ENCODE results near the gene CAMK1D. TPM values are rescaled to one million over a fixed set of nuclear protein-coding genes. Genes with fewer than 3 reads are reported as not detected.

Gene CAMK1D
- total and polyA plus RNA-seq, 2 of the 4 experiments (the other 2 are of a cell fraction): 5.0 to 5.3 TPM

DNA sequence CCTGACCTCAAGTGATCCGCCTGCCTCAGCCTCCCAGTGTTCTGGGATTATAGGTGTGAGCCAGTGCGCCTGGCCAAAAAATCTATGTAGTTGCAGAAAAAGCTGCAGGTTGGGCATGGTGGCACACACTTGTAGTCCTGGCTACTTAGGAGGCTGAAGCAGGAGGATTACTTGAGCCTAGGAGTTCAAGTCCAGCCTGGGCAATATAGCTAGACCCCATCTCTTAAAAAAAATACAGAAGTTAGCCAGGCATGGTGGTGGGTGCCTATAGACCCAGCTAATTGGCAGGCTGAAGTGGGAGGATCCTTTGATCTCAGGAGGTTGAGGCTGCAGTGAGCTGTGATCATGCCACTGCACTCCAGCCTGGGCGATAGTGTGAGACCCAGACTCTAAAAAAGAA is 24.8 kb upstream of the CAMK1D start:
- CTCF ChIA-PET: no interaction called here
- H3K9me3 ChIP-seq (ENCODE audit: control insufficient read depth, insufficient read depth, low read length): no peaks in the 10 kb centered on the region
- H3K18ac ChIP-seq (ENCODE audit: low read depth, low read length): no peak overlapping the region
- H2AK5ac ChIP-seq (ENCODE audit: low read depth, low read length): no peak overlapping the region
- DNase-seq (no peak), ATAC-seq (ENCODE audit: low read depth) (no peak)
- no peaks in the 10 kb centered on the region for H3K9me1 ChIP-seq (ENCODE audit: insufficient read depth, low read length)
- intact Hi-C loops (cut with micrococcal nuclease): no loop called here
- no peak overlapping the region for H3K4ac ChIP-seq (ENCODE audit: low read depth, low read length)
- H2BK20ac ChIP-seq (ENCODE audit: low read depth, low read length): no peak overlapping the region
- H3K36me3 ChIP-seq (ENCODE audit: control insufficient read depth, insufficient read depth, low read length): no peaks in the 10 kb centered on the region
- H3K23ac ChIP-seq (ENCODE audit: low read depth, low read length): no peak overlapping the region
- H3K9ac ChIP-seq (ENCODE audit: low read depth, low read length): no peak overlapping the region
- no peak overlapping the region for H4K8ac ChIP-seq (ENCODE audit: low read depth in 2 of 2, low read length in 2 of 2)
- H4K20me1 ChIP-seq (ENCODE audit: insufficient read depth, low read length): no peaks in the 10 kb centered on the region
- no peak overlapping the region for H2BK120ac ChIP-seq (ENCODE audit: low read depth, low read length)
- POLR2A ChIA-PET (ENCODE audit: unreplicated experiment): interaction anchor here (0.5 kb wide), 1 partner anchor 18 kb away, joined by 7 read pairs; no protein-coding TSS in a partner anchor
- H3K79me1 ChIP-seq (ENCODE audit: low read depth in 1 of 2, low read length in 2 of 2): no peaks in the 10 kb centered on the region
- no peak overlapping the region for H3K27ac ChIP-seq (ENCODE audit: insufficient read depth, low read length)
- no peak overlapping the region for H2AK9ac ChIP-seq (replicated peaks; ENCODE audit: low read depth, low read length, poor library complexity)
- H4K5ac ChIP-seq (ENCODE audit: low read depth, low read length): no peak overlapping the region
- dilution Hi-C loops (cut with HindIII; ENCODE audit: low sequenced_read_pairs, unreplicated experiment): no loop called here
- H3K4me3 ChIP-seq (ENCODE audit: insufficient read depth, low read depth, low read length): no peak overlapping the region
- H3K4me2 ChIP-seq (ENCODE audit: low read depth, low read length): no peak overlapping the region
- BruUV-seq (replicated peaks): no TSS peak
- no peak overlapping the region for H2AFZ ChIP-seq (replicated peaks; ENCODE audit: low read length, poor library complexity)
- no peak overlapping the region for H3K56ac ChIP-seq (ENCODE audit: extremely low read depth, insufficient read depth, low read length)
- H3K27me3 ChIP-seq (ENCODE audit: control insufficient read depth, insufficient read depth, low read length): no peaks in the 10 kb centered on the region; the same call in 1 of the 2 replicates
- no peak overlapping the region for H2BK5ac ChIP-seq (ENCODE audit: low read depth, low read length, poor library complexity, severe bottlenecking)
- no peaks in the 10 kb centered on the region for H3K4me1 ChIP-seq (ENCODE audit: control insufficient read depth, insufficient read depth, low read length)
- TF ChIP-seq, protein P1, sequence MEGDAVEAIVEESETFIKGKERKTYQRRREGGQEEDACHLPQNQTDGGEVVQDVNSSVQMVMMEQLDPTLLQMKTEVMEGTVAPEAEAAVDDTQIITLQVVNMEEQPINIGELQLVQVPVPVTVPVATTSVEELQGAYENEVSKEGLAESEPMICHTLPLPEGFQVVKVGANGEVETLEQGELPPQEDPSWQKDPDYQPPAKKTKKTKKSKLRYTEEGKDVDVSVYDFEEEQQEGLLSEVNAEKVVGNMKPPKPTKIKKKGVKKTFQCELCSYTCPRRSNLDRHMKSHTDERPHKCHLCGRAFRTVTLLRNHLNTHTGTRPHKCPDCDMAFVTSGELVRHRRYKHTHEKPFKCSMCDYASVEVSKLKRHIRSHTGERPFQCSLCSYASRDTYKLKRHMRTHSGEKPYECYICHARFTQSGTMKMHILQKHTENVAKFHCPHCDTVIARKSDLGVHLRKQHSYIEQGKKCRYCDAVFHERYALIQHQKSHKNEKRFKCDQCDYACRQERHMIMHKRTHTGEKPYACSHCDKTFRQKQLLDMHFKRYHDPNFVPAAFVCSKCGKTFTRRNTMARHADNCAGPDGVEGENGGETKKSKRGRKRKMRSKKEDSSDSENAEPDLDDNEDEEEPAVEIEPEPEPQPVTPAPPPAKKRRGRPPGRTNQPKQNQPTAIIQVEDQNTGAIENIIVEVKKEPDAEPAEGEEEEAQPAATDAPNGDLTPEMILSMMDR (conservative IDR thresholded peaks at IDR 0.05; ENCODE audit: low read depth, low read length): no peak
- no peak for TF ChIP-seq RAD21 (IDR thresholded peaks at IDR 0.05; ENCODE audit: low read length)
- no peak for TF ChIP-seq FOS (IDR thresholded peaks at IDR 0.05; ENCODE audit: low read depth, low read length)
- TF ChIP-seq NFE2L2 (IDR thresholded peaks at IDR 0.05; ENCODE audit: low read depth, low read length): no peak
- TF ChIP-seq RFX5 (IDR thresholded peaks at IDR 0.05; ENCODE audit: low read depth, low read length): no peak
- no peak for TF ChIP-seq SMC3 (IDR thresholded peaks at IDR 0.05; ENCODE audit: low read depth, low read length)
- TF ChIP-seq MAFK (IDR thresholded peaks at IDR 0.05; ENCODE audit: low read depth, low read length): no peak
- no peak for TF ChIP-seq MXI1 (IDR thresholded peaks at IDR 0.05; ENCODE audit: borderline replicate concordance, low read depth, low read length)
- no peak overlapping the region for H2BK15ac ChIP-seq (ENCODE audit: low read depth, low read length)
- WGBS, 2 experiments (ENCODE audit: extremely low coverage in 2 of 2, insufficient read length in 1 of 2): 92% methylated on average over 2 of the region's 3 CpGs; no CpG with 5 or more reads in 1 of the 2 experiments
- no peak overlapping the region for H4K91ac ChIP-seq (ENCODE audit: insufficient read depth, low read depth, low read length)
- no peak overlapping the region for H3K14ac ChIP-seq (replicated peaks; ENCODE audit: low read depth, low read length)
- in situ Hi-C loops (cut with MboI; ENCODE audit: low sequenced_read_pairs): no loop called here

Data from IMR-90 (cell line).